ENCODE results near the gene TADA2B.
A peak's percentile ranks its signal among the peaks of the same experiment; 100 is the strongest.

TADA2B gene

GRCh38 chr4:7003176-7003878 is 39.8 kb upstream of the TADA2B start:
- no peak for DNase-seq (ENCODE audit: low read depth)
- TF ChIP-seq, protein P1, sequence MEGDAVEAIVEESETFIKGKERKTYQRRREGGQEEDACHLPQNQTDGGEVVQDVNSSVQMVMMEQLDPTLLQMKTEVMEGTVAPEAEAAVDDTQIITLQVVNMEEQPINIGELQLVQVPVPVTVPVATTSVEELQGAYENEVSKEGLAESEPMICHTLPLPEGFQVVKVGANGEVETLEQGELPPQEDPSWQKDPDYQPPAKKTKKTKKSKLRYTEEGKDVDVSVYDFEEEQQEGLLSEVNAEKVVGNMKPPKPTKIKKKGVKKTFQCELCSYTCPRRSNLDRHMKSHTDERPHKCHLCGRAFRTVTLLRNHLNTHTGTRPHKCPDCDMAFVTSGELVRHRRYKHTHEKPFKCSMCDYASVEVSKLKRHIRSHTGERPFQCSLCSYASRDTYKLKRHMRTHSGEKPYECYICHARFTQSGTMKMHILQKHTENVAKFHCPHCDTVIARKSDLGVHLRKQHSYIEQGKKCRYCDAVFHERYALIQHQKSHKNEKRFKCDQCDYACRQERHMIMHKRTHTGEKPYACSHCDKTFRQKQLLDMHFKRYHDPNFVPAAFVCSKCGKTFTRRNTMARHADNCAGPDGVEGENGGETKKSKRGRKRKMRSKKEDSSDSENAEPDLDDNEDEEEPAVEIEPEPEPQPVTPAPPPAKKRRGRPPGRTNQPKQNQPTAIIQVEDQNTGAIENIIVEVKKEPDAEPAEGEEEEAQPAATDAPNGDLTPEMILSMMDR (conservative IDR thresholded peaks at IDR 0.05; ENCODE audit: low read length), result no peak
- H3K4me3 ChIP-seq (ENCODE audit: low read length), result no peak overlapping the region

GRCh38 chr4:7003879-7004240 is 39.3 kb upstream of the TADA2B start:
- H3K4me3 ChIP-seq (ENCODE audit: low read length), result no peak overlapping the region
- TF ChIP-seq, protein P1 (conservative IDR thresholded peaks at IDR 0.05; ENCODE audit: low read length), result no peak
- DNase-seq (ENCODE audit: low read depth), result no peak

- H3K4me3 ChIP-seq (ENCODE audit: low read length), result no peak overlapping the region
- TF ChIP-seq, protein P1 (conservative IDR thresholded peaks at IDR 0.05; ENCODE audit: low read length), result no peak
- DNase-seq (ENCODE audit: low read depth), result no peak
These were observed 38.8 kb upstream of the TADA2B start for GRCh38 chr4:7004331-7004730.

DNA sequence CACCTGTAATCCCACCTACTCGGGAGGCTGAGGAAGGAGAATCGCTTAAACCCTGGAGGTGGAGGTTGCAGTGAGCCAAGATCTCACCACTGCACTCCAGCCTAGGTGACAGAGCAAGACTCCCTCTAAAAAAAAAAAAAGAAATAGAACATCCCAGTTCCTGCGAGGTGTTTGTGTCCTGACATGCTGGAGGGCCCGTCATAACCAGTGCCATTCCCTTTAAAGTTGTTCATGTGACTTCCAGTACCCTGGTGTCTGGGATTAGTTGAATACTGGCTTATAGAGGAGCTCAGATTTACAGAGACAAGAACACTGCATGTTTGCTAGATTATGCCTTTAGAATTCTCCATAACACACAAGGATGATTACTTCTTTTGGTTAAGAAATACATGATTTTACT is 37.6 kb upstream of the TADA2B start:
- no peak for DNase-seq (ENCODE audit: low read depth)
- H3K4me3 ChIP-seq (ENCODE audit: low read length), result no peak overlapping the region
- TF ChIP-seq, protein P1 (conservative IDR thresholded peaks at IDR 0.05; ENCODE audit: low read length), result no peak

GRCh38 chr4:7006411-7006810 is 36.8 kb upstream of the TADA2B start:
- no peak overlapping the region for H3K4me3 ChIP-seq (ENCODE audit: low read length)

DNA sequence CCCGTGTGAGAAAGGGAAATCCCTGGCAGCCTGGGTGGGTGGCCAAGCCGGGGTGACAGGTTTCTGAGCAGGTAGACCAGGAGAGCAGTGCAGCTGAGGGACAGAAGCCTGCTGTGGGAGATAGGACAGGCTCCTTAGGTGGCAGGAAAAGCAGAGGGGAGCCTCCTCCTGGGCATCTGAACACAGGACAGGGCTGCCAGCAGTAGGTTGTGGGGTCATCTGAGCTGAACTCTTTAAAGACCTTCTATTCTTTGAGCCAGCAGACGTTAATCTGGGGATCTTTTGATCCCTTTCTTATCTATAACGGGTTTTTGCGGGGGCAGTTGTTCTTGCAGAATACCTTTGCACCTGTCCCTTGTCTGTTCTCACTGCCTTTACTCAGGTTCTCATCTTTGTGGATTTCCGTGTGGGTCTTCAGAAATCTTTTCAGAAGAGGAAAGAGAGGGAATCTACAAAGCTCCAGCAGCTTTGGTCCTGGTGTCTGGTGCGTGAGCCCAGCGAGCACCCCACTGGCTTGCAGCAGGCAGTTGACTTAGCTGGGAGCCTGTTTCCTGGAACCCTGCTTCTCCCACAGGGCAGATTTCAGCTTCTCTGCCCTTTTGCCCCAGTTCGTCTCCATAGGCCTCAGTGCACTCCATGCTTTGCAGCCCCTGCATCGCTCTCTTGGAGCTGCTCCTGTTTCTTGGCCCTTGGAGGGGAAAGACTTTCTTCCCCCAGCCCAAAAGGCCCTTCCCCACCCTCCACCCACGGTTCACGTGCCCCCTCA is 35.8 kb upstream of the TADA2B start:
- H3K4me3 ChIP-seq (ENCODE audit: low read length), result no peak overlapping the region
- no peak for DNase-seq (ENCODE audit: low read depth)
- TF ChIP-seq, protein P1 (conservative IDR thresholded peaks at IDR 0.05; ENCODE audit: low read length), result no peak

More at GRCh38 chr4:7006411-7006810, 36.8 kb upstream of the TADA2B start:
- TF ChIP-seq, protein P1 (conservative IDR thresholded peaks at IDR 0.05; ENCODE audit: low read length), result no peak
- DNase-seq (ENCODE audit: low read depth), result peak; percentile 69

DNA sequence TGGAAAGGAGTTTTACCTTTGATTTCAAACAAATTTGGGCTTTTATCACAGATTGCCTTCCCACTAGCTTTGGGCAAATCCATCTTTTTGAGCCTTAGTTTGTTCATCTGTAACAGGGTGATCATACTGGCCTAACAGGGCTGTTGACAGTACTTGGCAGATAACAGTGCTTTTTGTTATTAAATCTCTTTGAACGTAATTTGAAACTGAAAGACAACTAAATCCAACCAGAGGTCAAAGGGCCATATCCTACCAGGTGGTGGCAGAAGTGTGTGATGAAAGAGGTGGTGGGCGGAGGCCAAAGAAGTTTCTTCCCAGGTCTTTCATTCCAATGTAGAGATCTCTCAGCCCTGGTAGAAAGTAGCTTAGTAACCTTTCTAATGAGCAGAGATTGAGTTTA is 35.2 kb upstream of the TADA2B start:
- no peak for DNase-seq (ENCODE audit: low read depth)
- no peak overlapping the region for H3K4me3 ChIP-seq (ENCODE audit: low read length)
- TF ChIP-seq, protein P1 (conservative IDR thresholded peaks at IDR 0.05; ENCODE audit: low read length), result no peak
